ENCODE measurements around the gene PRKAG2. TPM values are rescaled to one million over a fixed set of nuclear protein-coding genes. Genes with fewer than 3 reads are reported as not detected.

PRKAG2 gene
- total and polyA plus RNA-seq, 2 donors = 37.9 to 71.6 TPM

- no peaks in the 10 kb centered on the region for H3K4me1 ChIP-seq (ENCODE audit: insufficient read depth)
- DNase-seq (ENCODE audit: extremely low spot score) = no peak
- H3K27ac ChIP-seq (ENCODE audit: low read depth) = no peak overlapping the region
- WGBS = 26% methylated on average over 17 of the region's 17 CpGs
- no peaks in the 10 kb centered on the region for H3K36me3 ChIP-seq (ENCODE audit: insufficient read depth)
- peak overlapping the region; percentile 90 for H3K4me3 ChIP-seq (ENCODE audit: low read depth, low read length)
These were observed 245.9 kb downstream of the PRKAG2 start for GRCh38 chr7:151630851-151631569.

- H3K36me3 ChIP-seq (ENCODE audit: insufficient read depth) = no peaks in the 10 kb centered on the region
- H3K27ac ChIP-seq (ENCODE audit: low read depth) = no peak overlapping the region
- 77% methylated on average over 5 of the region's 5 CpGs for WGBS
- peak overlapping the region; percentile 3 for H3K4me3 ChIP-seq (ENCODE audit: low read depth, low read length)
- DNase-seq (ENCODE audit: extremely low spot score) = no peak
- no peaks in the 10 kb centered on the region for H3K4me1 ChIP-seq (ENCODE audit: insufficient read depth)
These were observed 246.6 kb downstream of the PRKAG2 start for GRCh38 chr7:151630358-151630757.

DNA sequence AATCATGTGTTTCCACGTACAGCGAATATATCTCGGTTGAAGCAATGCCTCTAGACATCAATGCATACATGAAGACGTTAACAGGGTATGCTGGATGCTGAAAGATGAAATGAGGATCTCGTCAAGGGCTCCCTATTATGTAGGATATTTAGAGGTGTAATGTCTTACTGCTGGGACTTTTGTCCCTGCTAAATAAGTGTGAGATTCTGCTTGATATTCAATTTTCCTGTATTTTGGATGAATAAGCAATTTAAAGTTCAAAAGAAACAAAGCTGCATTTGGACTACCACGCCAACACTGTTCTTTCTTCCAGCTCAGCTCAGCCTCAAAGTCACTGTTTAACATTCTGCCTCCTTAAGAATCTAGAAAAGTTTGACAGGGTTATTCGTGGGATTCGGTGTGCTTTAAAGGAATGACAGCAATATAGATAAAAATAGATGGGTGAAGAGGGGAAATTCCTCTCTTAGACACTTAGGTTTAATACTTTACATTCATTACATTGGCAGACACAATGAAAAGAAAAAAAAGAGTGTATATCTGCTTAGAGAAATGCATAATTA, 247.1 kb downstream of the PRKAG2 start:
- WGBS = 69% methylated on average over 8 of the region's 8 CpGs
- no peak overlapping the region for H3K27ac ChIP-seq (ENCODE audit: low read depth)
- H3K4me1 ChIP-seq (ENCODE audit: insufficient read depth) = no peaks in the 10 kb centered on the region
- no peak overlapping the region for H3K4me3 ChIP-seq (ENCODE audit: low read depth, low read length)
- no peaks in the 10 kb centered on the region for H3K36me3 ChIP-seq (ENCODE audit: insufficient read depth)
- no peak for DNase-seq (ENCODE audit: extremely low spot score)

DNA sequence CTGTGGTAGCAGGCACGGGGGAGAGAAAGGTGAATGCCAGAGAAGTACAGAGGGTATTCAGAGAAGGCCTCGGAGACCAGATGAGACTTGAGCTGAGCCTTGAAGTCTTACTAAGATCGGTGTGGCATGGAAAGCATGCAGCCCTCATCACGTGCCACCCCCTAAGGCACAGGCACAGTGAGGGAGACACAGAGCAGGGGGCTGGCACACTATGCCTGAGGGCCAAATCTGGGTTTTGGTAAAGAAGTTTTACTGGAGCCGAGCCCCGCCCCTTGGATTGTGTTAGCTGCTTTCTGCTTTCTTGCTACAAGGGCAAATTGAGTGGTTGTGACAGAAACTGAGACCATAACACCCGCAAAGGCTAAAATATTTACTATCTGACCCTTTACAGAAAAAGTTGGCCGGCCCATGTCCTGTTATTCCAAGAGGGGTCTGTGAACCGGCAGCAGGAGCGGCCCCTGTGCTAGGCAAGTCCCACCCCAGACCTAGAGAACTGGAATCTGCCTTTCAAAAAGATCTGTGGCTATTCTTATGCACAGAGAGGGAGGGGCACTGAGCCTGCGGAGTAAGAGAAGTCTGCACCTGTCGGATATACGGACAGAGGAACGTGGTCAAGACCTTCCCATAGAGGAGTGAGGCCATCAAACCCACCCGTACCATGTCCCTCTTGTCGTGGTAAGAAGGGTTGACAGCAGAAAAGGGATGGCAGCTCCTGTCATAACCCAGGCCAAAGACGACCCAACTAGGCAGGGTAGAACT, 247.9 kb downstream of the PRKAG2 start:
- H3K4me1 ChIP-seq (ENCODE audit: insufficient read depth) = no peaks in the 10 kb centered on the region
- DNase-seq (ENCODE audit: extremely low spot score) = no peak
- H3K36me3 ChIP-seq (ENCODE audit: insufficient read depth) = no peaks in the 10 kb centered on the region
- no peak overlapping the region for H3K4me3 ChIP-seq (ENCODE audit: low read depth, low read length)
- 62% methylated on average over 17 of the region's 17 CpGs for WGBS
- H3K27ac ChIP-seq (ENCODE audit: low read depth) = no peak overlapping the region

DNA sequence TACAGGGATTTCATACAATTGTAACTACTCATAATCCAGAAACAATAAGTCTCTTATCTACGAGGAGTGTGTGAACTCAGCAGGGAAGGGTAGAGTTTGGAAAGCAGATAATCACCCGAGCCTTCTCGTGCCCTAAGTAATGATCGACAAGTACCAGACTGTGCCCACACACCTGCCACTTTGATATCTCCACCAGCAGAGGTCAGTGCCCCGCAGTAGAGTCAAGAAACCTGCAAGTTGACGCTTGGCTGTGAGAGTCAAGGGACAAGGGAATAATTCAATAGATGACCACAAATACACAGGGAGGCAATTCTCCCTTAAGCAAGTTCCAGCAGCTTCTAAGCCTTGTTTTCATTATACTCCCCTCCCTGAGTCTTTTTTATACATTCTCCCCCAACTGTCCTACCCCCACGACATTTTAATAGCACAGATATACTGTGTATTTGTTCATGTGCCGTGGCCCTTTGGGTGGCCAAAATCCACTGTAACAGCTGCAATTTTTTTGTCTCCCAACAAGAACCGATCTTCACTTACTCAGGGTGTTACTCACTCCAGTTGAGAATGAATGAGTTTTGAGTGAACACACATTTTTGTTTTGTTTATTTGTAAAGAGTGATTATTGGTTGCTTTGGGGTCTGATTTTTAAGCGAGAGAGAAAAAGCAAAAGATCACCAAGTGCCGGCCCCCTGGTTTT, 250.3 kb downstream of the PRKAG2 start:
- H3K4me3 ChIP-seq (ENCODE audit: low read depth, low read length) = no peak overlapping the region
- no peaks in the 10 kb centered on the region for H3K36me3 ChIP-seq (ENCODE audit: insufficient read depth)
- WGBS = 55% methylated on average over 11 of the region's 11 CpGs
- no peak overlapping the region for H3K27ac ChIP-seq (ENCODE audit: low read depth)
- DNase-seq (ENCODE audit: extremely low spot score) = no peak
- H3K4me1 ChIP-seq (ENCODE audit: insufficient read depth) = no peaks in the 10 kb centered on the region

DNA sequence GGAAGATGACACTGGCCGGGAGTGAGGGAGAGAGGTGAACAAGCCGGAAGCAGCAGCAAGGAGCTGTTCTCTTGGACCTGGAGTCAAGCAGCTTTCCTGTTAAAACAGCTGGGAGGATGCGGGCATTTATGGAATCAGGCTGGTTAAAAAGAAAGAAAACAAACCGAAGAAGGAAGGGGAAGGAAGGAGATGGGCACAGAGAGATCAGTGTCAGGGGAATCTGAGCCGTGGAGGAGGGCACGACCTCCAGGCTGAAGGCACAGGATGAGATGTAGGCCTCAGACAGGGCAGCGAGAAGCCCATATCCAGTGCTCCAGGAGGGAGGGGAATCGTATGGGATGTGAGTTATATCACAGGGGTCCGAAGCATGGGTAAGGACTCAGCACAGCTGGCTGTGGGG, 251.3 kb downstream of the PRKAG2 start:
- no peaks in the 10 kb centered on the region for H3K36me3 ChIP-seq (ENCODE audit: insufficient read depth)
- DNase-seq (ENCODE audit: extremely low spot score) = no peak
- no peak overlapping the region for H3K27ac ChIP-seq (ENCODE audit: low read depth)
- H3K4me1 ChIP-seq (ENCODE audit: insufficient read depth) = no peaks in the 10 kb centered on the region
- H3K4me3 ChIP-seq (ENCODE audit: low read depth, low read length) = no peak overlapping the region
- 69% methylated on average over 9 of the region's 9 CpGs for WGBS

DNA sequence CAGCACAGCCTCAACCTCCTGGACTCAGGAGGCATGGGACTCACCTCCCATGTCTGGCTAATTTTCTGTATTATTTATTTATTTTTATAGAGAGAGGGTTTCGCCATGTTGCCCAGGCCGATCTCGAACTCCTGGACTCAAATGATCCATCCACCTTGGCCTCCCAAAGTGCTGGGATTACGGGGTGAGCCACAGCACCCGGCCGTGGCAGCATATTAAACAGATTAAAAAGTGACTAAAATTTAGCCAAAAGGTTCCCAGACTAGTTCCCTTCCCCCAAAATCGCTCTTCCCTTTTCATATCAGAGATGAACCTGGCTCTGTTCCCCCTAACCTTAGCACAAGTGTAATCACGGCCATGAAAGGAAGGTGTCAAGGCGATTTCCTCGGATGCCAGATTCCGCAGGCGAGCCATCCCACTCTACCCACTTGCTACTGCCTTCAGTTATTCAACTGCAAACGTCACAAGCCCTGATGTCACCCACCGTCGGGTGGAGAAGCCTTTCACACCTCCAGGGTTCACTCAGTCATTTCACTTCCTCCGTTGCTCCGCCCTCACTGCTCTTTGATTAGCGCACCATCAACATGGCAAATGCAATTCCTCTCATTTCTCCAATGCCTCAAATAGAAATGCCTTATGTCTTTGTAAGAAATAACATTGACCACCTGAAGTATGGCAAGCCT, 252.5 kb downstream of the PRKAG2 start:
- no peak for DNase-seq (ENCODE audit: extremely low spot score)
- Histone ChIP-seq H3K27ac (ENCODE audit: low read depth) (no peak overlapping the region), H3K4me1 (ENCODE audit: insufficient read depth) (no peaks in the 10 kb centered on the region)

DNA sequence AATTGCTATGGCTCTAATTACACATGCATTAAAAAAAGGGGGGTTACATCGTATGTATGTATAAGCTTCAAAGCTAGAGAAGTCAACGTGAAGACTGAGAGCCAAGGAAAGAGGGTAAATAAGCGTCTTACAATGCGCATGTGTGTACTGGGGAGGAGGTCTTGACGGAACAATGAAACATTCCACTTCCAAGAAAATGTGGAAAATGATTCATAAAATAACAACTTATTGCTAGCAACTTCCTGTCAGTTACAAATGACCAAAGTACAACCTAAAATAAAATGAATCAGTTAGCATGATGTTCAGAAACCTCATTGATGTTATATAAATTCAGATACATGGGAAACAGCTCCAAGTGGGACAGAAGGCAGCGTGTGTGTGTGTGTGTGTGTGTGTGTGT, 253.1 kb downstream of the PRKAG2 start:
- no peak overlapping the region for H3K4me3 ChIP-seq (ENCODE audit: low read depth, low read length)

More for the DNA sequence above, 252.5 kb downstream of the PRKAG2 start:
- 77% methylated on average over 18 of the region's 18 CpGs for WGBS
- Histone ChIP-seq H3K4me3 (ENCODE audit: low read depth, low read length) (no peak overlapping the region), H3K36me3 (ENCODE audit: insufficient read depth) (no peaks in the 10 kb centered on the region)

GRCh38 chr7:151621961-151622360, 255.0 kb downstream of the PRKAG2 start:
- H3K4me3 ChIP-seq (ENCODE audit: low read depth, low read length) = no peak overlapping the region
- no peak overlapping the region for H3K27ac ChIP-seq (ENCODE audit: low read depth)
- 89% methylated on average over 5 of the region's 5 CpGs for WGBS
- no peaks in the 10 kb centered on the region for H3K4me1 ChIP-seq (ENCODE audit: insufficient read depth)
- H3K36me3 ChIP-seq (ENCODE audit: insufficient read depth) = no peaks in the 10 kb centered on the region
- no peak for DNase-seq (ENCODE audit: extremely low spot score)

More for the DNA sequence above, 253.1 kb downstream of the PRKAG2 start:
- no peaks in the 10 kb centered on the region for H3K4me1 ChIP-seq (ENCODE audit: insufficient read depth)
- H3K27ac ChIP-seq (ENCODE audit: low read depth) = no peak overlapping the region
- no peak for DNase-seq (ENCODE audit: extremely low spot score)
- no peaks in the 10 kb centered on the region for H3K36me3 ChIP-seq (ENCODE audit: insufficient read depth)
- WGBS = 78% methylated on average over 6 of the region's 6 CpGs

DNA sequence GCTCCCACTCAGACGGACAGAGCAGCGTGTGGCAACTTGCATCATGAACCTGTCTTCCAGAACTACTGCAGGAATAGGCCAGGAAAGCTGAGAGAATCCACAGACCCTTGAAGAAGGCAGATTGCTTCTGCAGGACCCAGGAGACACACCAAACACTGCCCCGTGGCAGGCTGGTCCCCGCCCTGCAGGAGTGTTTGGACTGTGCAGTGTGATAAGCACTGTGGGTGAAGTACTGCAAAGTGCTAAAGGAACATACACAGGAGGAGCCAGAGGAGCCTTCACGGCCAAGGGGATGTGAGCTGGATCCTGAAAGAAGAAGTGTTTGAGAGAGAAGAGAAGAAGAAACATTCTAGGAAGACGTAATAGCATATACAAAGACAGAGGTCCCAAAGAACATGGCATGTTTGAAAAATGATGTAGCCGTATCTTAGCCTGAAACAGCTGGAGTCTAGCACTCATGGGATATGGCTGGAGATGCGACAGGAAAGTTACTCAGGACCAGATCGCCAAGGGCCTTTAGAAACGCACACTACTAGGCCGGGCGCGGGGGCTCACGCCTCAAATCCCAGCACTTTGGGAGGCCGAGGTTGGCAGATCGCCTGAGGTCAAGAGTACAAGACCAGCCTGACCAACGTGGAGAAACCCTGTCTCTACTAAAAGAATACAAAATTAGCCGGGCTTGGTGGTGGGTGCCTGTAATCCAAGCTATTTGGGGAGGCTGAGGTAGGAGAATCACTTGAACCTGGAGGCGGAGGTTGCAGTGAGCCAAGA, 260.3 kb downstream of the PRKAG2 start:
- Histone ChIP-seq H3K27ac (ENCODE audit: low read depth) (no peak overlapping the region), H3K4me1 (ENCODE audit: insufficient read depth) (no peaks in the 10 kb centered on the region), H3K4me3 (ENCODE audit: low read depth, low read length) (no peak overlapping the region), H3K36me3 (ENCODE audit: insufficient read depth) (no peaks in the 10 kb centered on the region)
- 69% methylated on average over 19 of the region's 19 CpGs for WGBS
- no peak for DNase-seq (ENCODE audit: extremely low spot score)

DNA sequence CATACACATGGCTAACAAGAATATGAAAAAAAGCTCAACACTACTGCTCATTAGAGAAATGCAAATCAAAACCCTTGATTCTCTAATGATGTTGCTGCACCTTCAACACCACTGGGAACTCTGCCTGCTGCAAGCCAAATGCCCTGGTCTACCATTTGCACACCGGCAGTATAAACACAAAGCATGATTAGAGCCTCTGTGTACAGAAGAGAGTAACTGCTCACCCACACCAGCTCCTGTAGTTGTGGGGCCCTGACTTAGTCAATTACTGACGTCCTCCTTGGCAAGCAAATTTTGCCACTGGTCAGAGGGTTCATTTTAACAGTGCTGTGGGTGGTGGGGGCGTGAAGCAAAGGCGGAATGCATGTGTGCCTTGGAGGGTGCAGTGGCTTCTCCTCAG, 261.1 kb downstream of the PRKAG2 start:
- DNase-seq (ENCODE audit: extremely low spot score) = no peak

DNA sequence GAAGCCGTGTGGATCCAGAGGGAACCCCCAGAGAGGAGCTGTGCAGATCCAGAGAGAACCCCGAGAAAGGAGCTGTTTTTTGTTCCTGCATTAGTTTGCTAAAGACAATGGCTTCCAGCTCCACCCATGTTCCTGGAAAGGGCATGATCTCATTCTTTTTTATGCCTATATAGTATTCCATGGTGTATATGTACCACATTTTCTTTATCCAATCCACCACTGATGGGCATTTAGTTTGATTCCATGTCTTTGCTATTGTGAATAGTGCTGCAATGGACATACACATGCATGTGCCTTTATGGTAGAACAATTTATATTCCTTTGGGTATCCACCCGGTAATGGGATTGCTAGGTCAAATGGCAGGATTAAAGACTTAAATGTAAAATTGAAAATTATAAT, 261.9 kb downstream of the PRKAG2 start:
- no peaks in the 10 kb centered on the region for H3K36me3 ChIP-seq (ENCODE audit: insufficient read depth)
- no peaks in the 10 kb centered on the region for H3K4me1 ChIP-seq (ENCODE audit: insufficient read depth)
- DNase-seq (ENCODE audit: extremely low spot score) = no peak
- H3K4me3 ChIP-seq (ENCODE audit: low read depth, low read length) = no peak overlapping the region
- WGBS = 97% methylated on average over 3 of the region's 3 CpGs
- H3K27ac ChIP-seq (ENCODE audit: low read depth) = no peak overlapping the region

More for the DNA sequence above, 261.1 kb downstream of the PRKAG2 start:
- no peaks in the 10 kb centered on the region for H3K36me3 ChIP-seq (ENCODE audit: insufficient read depth)
- H3K4me3 ChIP-seq (ENCODE audit: low read depth, low read length) = no peak overlapping the region
- WGBS = 75% methylated on average over 4 of the region's 4 CpGs
- H3K4me1 ChIP-seq (ENCODE audit: insufficient read depth) = no peaks in the 10 kb centered on the region
- no peak overlapping the region for H3K27ac ChIP-seq (ENCODE audit: low read depth)
